ENCODE results near the gene MST1R. TPM values are rescaled to one million over a fixed set of nuclear protein-coding genes. Genes with fewer than 3 reads are reported as not detected.
"Not testable (repeated sequence)": the region's sequence is repeated elsewhere in the genome, so short reads cannot be mapped to it uniquely, and the experiment has no call there.

The MST1R gene
- polyA plus RNA-seq, 1 donor from 2014 or later = 4.2 TPM

GRCh38 chr3:49917806-49918590 is 14.3 kb upstream of the MST1R start:
- H3K27ac ChIP-seq (ENCODE audit: low read length); H3K9me2 ChIP-seq (ENCODE audit: insufficient read depth, low read length); H4K20me1 ChIP-seq (ENCODE audit: insufficient read depth); H3K27me3 ChIP-seq (ENCODE audit: insufficient read depth, low read depth, low read length); H2AFZ ChIP-seq (ENCODE audit: low read depth, low read length); H3K4me3 ChIP-seq (ENCODE audit: low read length); H3K79me2 ChIP-seq (replicated peaks; ENCODE audit: insufficient read depth, low read length); H3K9ac ChIP-seq (ENCODE audit: low read length); H3F3A ChIP-seq (ENCODE audit: insufficient read depth, low read length, poor library complexity, severe bottlenecking); H3K4me2 ChIP-seq (ENCODE audit: low read length); H3K36me3 ChIP-seq (ENCODE audit: insufficient read depth, low read length); H3K9me3 ChIP-seq (ENCODE audit: low read length): not testable (repeated sequence)

GRCh38 chr3:49916686-49917085 is 13.0 kb upstream of the MST1R start:
- H3K27me3 ChIP-seq (ENCODE audit: insufficient read depth, low read depth, low read length) = no peaks in the 10 kb centered on the region
- H2AFZ ChIP-seq (ENCODE audit: low read depth, low read length) = no peak overlapping the region
- no peaks in the 10 kb centered on the region for H3K9me2 ChIP-seq (ENCODE audit: insufficient read depth, low read length)
- H3K9me3 ChIP-seq (ENCODE audit: low read length) = no peaks in the 10 kb centered on the region
- H3K4me2 ChIP-seq (ENCODE audit: low read length) = no peak overlapping the region
- H3K36me3 ChIP-seq (ENCODE audit: insufficient read depth, low read length) = no peaks in the 10 kb centered on the region
- H3F3A ChIP-seq (ENCODE audit: insufficient read depth, low read length, poor library complexity, severe bottlenecking) = no peaks in the 10 kb centered on the region
- H3K27ac ChIP-seq (ENCODE audit: low read length) = no peak overlapping the region
- TF ChIP-seq RAD21 (conservative IDR thresholded peaks at IDR 0.05) = no peak
- TF ChIP-seq POLR2AphosphoS5 (IDR thresholded peaks at IDR 0.05) = no peak
- no peak for TF ChIP-seq SMC3 (conservative IDR thresholded peaks at IDR 0.05; ENCODE audit: poor library complexity)
- TF ChIP-seq REST (IDR thresholded peaks at IDR 0.05; ENCODE audit: borderline replicate concordance) = no peak
- TF ChIP-seq CTCF (IDR thresholded peaks at IDR 0.05; ENCODE audit: poor library complexity, severe bottlenecking) = no peak
- no peak for TF ChIP-seq EZH2 (IDR thresholded peaks at IDR 0.05; ENCODE audit: borderline replicate concordance, insufficient read depth, low read length, poor library complexity, severe bottlenecking)
- no peak for TF ChIP-seq TAF1 (IDR thresholded peaks at IDR 0.05; ENCODE audit: low read depth)
- TF ChIP-seq EP300 (conservative IDR thresholded peaks at IDR 0.05; ENCODE audit: poor library complexity, severe bottlenecking) = no peak
- no peak for TF ChIP-seq MXI1 (conservative IDR thresholded peaks at IDR 0.05; ENCODE audit: poor library complexity, severe bottlenecking)
- no peak overlapping the region for H3K9ac ChIP-seq (ENCODE audit: low read length)
- no peak overlapping the region for H3K4me3 ChIP-seq (ENCODE audit: low read length)
- no peaks in the 10 kb centered on the region for H3K79me2 ChIP-seq (replicated peaks; ENCODE audit: insufficient read depth, low read length)
- H4K20me1 ChIP-seq (ENCODE audit: insufficient read depth) = no peaks in the 10 kb centered on the region
